Omental fat pad (tissue), 4 donors: ENCODE measurements around the gene UBTD1. TPM values are rescaled to one million over a fixed set of nuclear protein-coding genes. Genes with fewer than 3 reads are reported as not detected.

Source experiments
- ATAC-seq: fragments of 150-250 bp; one replicate; pipeline ENCODE4 v1.9.1; 2016; ENCODE audit warnings: mild to moderate bottlenecking, moderate library complexity; ENCODE audit not compliant: low FRiP score
- DNase-seq: peaks from one replicate; pipeline ENCODE4 v3.0.0-alpha.2; 2019; ENCODE audit warnings: low spot score
- CTCF ChIP-seq, 3 donors: fragments of 450-650 bp; IDR thresholded peaks; one replicate each; pipeline ENCODE4 v1.5.1; 2016 to 2017; ENCODE audit warnings: antibody characterized with exemption in 3 of 3, mild to moderate bottlenecking in 3 of 3, moderate library complexity in 2 of 3
- total RNA-seq, 4 donors: library from RNA; depleted of rRNA; stranded (reverse); fragments of >200 nt; gene quantifications; one replicate each; pipeline ENCODE4 v1.1.0, GENCODE V29; 2016

Gene UBTD1
- total RNA-seq, 4 donors from 2014 or later: 15.6 to 22.8 (median 19.2) TPM

- DNase-seq: peak; percentile 63
- ATAC-seq: peak; percentile 34
- no peak for TF ChIP-seq CTCF (IDR thresholded peaks at IDR 0.05)
Observed at GRCh38 chr10:97497572-97498075, 1.1 kb upstream of the UBTD1 start.

DNA sequence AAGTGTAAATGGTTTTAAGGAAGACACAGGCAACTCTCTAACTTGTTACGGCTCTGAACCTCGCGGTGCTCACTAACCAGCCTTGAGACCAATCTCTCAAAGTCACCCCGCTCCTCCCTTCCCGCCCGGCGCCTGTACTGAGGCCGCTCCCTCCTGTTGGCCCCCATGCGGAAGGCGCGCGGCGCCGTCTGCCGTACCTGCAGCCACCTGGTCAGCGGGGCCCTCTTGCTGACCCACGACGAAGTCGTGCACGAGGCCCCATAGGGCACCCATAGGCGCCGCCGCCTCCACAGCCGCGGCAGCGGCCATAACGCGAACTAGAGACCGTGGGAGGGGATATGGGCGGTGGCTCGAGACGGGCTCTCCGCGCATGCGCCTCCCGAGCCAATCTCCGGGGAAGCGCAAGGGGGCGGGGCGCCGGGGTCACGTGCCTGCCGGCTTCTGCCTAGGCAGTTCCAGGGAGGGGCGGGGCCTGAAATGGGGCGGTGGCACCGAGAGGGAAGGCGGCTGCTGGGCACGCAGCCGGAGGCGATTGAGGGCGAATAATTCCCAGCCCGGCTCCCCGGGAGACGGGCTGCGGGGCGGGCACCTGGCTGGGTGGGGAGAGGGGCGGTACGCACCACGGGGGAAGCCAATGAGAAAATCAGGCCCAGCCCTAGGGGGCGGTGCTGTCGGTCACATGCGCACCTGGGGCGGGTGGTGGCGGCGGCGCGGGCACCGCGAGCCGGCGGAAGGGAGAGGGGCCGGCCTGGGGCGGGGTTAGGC is 466 bp upstream of the UBTD1 start, which contains the start of gene MMS19:
Gene MMS19, minus strand, starts transcription at position 347 of the 765 bp plus-strand sequence. Its CDS starts 38 bp downstream, at position 309.
- peak; percentile 97 for DNase-seq
- ATAC-seq: peak; percentile 97
- no peak for TF ChIP-seq CTCF (IDR thresholded peaks at IDR 0.05)

DNA sequence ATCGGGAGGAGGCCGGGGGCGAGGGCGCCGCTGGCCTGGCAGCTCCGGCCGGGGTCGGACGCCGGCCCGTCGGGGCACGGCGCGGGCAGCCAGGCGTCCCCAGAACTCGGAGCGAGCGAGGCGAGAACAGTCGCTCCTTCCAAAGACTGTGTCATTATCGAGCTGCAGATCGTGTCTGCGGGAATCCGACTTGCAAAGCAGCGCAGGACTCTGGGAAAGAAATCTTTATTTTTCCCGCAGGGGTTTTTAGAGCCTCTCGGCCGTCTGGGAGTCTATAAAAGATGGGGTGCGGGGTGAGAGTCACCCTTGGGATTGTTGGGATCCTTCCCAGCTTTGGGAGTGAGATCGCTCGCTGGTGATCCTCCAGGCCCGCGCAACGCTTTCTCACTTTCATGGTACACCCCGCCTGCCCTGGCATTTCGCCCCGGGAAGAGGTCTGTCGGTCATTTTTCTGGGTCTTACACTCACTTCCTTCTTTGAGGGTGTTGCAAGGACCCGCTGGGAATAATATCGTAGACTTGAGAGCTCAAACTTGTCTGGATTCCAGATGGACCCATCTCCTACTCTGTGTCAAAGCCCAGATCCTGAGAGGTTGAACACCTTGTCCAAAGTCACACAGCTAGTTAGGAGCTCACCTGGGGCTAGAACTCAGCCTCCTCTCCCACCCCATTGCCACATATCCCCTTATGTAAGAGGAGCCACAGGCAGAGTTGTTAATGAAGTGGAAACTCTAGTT is 1.0 kb downstream of the UBTD1 start:
- ATAC-seq: no peak

GRCh38 chr10:97500297-97500575 is 1.5 kb downstream of the UBTD1 start:
- DNase-seq: no peak
- no peak for TF ChIP-seq CTCF (IDR thresholded peaks at IDR 0.05)
- no peak for ATAC-seq

More for the DNA sequence above, 1.0 kb downstream of the UBTD1 start:
- peak; percentile 55 for DNase-seq
- no peak for TF ChIP-seq CTCF (IDR thresholded peaks at IDR 0.05)

DNA sequence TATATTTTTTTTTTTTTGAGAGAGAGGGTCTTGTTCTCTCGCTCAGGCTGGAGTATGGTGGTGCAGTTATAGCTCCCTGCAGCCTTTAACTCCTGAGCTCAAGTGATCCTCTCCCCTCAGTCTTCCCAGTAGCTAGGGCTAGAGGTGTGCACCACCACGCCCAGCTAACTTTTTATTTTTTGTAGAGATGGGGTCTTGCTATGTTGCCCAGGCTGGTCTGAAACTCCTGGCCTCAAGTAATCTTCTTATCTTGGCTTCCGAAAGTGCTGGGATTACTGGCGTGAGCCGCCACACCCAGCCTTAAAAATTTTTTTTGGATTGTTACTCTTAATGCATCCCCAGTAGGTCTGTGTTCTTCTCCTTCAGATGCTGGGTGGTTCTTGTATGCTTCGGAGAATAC is 4.2 kb downstream of the UBTD1 start:
- TF ChIP-seq CTCF (IDR thresholded peaks at IDR 0.05): no peak
- DNase-seq (no peak), ATAC-seq (no peak)

- no peak for DNase-seq
- TF ChIP-seq CTCF (IDR thresholded peaks at IDR 0.05): no peak
- ATAC-seq: no peak
Observed at GRCh38 chr10:97503406-97503805, 4.7 kb downstream of the UBTD1 start.
